NCI-H748 (cell line): ENCODE measurements around the gene PLCD3.

ENCODE experiments used
- DNase-seq: peaks from one replicate; lab custom pipeline; 2025; ENCODE audit not compliant: unreplicated experiment; lab: John Stamatoyannopoulos, UW

PLCD3 gene

GRCh38 chr17:45104907-45105624, 27.2 kb downstream of the PLCD3 start:
- no peak for DNase-seq

- DNase-seq = no peak
Observed at GRCh38 chr17:45104497-45104896, 27.8 kb downstream of the PLCD3 start.

- DNase-seq = no peak
Observed at GRCh38 chr17:45104029-45104428, 28.3 kb downstream of the PLCD3 start.

- DNase-seq = no peak
Observed at GRCh38 chr17:45103269-45103795, 29.0 kb downstream of the PLCD3 start.

- DNase-seq = no peak
Observed at GRCh38 chr17:45102856-45103255, 29.5 kb downstream of the PLCD3 start.

GRCh38 chr17:45101883-45102811, 30.2 kb downstream of the PLCD3 start:
- DNase-seq = no peak

- no peak for DNase-seq
Observed at GRCh38 chr17:45101546-45101882, 30.8 kb downstream of the PLCD3 start.

GRCh38 chr17:45098869-45099616, 33.3 kb downstream of the PLCD3 start:
- DNase-seq = peak; percentile 74

- DNase-seq = no peak
Observed at GRCh38 chr17:45098081-45098868, 34.0 kb downstream of the PLCD3 start.

GRCh38 chr17:45096926-45097325, 35.4 kb downstream of the PLCD3 start:
- DNase-seq = no peak

- DNase-seq = no peak
Observed at GRCh38 chr17:45096141-45096540, 36.2 kb downstream of the PLCD3 start.

- DNase-seq = no peak
Observed at GRCh38 chr17:45093444-45094110, 38.7 kb downstream of the PLCD3 start.

GRCh38 chr17:45092911-45093430, 39.3 kb downstream of the PLCD3 start:
- no peak for DNase-seq

- no peak for DNase-seq
Observed at GRCh38 chr17:45091778-45092425, 40.4 kb downstream of the PLCD3 start.

GRCh38 chr17:45090711-45091110, 41.6 kb downstream of the PLCD3 start:
- no peak for DNase-seq

GRCh38 chr17:45088741-45089140, 43.6 kb downstream of the PLCD3 start:
- no peak for DNase-seq

GRCh38 chr17:45087978-45088377, 44.3 kb downstream of the PLCD3 start:
- DNase-seq = no peak

- DNase-seq = no peak
Observed at GRCh38 chr17:45087504-45087975, 44.8 kb downstream of the PLCD3 start.

- DNase-seq = no peak
Observed at GRCh38 chr17:45086865-45087503, 45.3 kb downstream of the PLCD3 start.
